GM15510 (cell line): ENCODE results near the gene CUL9.

Experiments used
- POLR2A ChIP-seq: IDR thresholded peaks from 3 replicates; pipeline ENCODE4 v1.6.1; 2011; ENCODE audit warnings: borderline replicate concordance; ENCODE audit not compliant: insufficient read length; ENCODE audit errors: extremely low read depth

CUL9 gene

DNA sequence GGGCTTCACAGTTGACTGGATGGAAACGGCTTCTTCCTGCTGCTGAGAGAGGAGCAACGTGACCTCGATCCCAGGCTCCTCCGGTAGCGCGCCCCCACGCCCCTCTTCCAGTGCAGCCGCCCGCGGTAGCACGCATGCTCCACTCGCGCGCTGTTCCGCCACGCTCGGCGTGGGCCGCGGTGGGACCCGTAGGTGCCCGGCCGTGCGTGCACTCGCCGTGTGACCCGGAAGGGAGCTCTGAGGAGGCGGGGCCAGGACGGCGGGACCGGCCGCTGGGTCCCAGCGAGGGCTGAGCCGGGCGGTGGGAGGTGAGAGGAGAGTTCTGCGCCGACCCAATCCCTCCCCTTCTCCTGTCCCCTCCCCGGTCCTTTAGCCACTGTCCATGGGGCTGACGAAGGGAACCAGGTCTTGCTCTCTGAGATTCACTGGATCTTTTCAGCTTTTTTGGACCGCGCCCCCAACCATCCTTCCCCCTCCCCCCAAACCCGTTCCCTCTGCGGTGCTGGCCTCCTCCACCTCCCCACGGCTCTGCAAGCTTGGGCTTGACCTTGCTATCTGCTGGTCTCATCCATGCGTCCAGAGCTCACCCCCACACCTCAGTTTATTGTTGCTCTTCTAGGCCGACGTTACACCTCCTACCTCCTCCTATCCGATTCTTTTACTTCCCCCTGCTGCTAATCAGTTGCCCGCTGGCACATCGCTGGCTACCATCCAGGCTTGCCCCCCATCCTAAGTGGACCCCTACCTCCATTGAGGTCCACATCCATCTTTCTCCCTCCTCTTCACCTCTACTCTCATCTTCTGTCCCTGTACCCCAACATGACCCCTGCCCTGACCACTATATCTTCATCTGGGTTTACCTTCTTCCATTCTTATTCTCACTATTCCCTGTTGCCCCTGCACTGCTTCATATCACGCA, at the start of gene CUL9:
Gene CUL9 (plus strand): TSS at position 255 of the 919 bp plus-strand sequence. CDS start 2,115 bp downstream, outside the sequence.
- peak; percentile 86 for TF ChIP-seq POLR2A

DNA sequence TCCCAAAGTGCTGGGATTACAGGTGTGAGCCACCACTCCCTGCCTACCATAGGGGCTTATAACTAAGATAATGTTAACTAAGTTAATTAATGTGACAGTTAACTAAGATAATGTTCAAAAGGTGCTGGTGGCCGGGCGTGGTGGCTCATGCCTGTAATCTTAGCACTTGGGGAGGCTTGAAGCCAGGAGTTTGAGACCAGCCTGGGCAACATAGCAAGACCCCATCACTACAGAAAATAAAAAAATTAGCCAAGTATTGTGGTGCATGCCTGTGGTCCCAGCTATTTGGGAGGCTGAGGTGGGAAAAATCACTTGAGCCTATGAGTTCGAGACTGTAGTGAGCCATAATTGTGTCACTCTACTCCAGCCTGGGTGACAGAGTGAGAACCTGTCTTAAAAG, 43.7 kb upstream of the CUL9 start:
- no peak for TF ChIP-seq POLR2A

DNA sequence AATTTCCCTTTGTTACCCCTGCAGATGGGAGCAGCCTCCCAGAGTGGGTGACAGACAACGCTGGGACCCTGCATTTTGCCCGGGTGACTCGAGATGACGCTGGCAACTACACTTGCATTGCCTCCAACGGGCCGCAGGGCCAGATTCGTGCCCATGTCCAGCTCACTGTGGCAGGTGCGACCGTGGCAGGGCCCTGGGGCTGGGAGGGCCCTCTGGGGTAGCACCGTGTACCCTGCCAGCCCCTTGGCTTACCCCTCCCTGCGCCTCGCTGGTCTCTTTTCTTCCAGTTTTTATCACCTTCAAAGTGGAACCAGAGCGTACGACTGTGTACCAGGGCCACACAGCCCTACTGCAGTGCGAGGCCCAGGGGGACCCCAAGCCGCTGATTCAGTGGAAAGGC, 40.4 kb upstream of the CUL9 start:
- no peak for TF ChIP-seq POLR2A

DNA sequence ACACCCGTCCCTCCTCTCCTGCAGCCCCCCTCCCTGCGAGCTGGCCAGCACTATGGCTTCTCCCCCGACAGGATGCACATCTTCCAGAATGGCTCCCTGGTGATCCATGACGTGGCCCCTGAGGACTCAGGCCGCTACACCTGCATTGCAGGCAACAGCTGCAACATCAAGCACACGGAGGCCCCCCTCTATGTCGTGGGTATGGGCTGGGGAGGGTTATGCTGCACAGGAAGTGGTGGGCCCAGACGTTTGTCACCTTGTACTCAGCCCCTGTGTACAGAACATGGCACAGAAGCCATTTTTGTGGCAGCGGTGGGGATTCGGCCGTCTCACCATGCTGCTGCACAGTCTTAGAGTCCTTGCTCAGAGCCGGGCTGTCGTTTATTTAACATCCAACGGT, 39.9 kb upstream of the CUL9 start:
- TF ChIP-seq POLR2A = no peak

DNA sequence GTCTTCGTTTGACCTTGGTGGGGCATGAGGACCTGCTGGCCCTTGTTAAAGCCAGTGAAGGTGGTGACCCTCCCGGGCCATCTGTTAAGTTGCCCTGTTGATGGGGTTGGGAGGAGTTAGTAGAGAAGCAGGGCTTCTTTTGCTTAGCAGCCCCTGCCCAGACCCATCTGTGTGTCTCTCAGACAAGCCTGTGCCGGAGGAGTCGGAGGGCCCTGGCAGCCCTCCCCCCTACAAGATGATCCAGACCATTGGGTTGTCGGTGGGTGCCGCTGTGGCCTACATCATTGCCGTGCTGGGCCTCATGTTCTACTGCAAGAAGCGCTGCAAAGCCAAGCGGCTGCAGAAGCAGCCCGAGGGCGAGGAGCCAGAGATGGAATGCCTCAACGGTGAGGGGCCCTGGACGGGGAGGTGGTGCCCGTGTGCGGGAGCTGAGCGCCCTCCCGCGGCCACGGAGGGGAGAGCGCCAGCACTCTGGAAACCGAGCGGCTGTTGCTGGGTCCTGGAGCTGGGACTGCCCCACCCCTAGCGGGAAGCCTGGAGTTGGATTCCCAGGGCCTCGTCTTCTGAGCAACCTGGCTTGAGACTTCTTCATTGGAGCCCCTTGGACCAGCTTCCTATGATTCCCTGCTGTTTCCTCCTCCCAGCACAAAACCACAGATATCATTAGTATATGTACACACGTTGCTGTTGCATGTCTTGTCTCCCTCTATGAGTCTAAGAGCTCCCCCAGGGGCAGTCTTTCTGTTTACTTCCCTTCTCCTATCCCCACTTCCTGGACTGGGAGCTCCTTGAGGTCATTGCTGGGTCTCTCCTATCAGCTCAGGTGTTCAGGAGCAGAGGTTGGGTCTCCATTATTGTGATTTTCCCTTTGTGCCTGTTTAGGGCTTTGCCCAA, 38.5 kb upstream of the CUL9 start:
- TF ChIP-seq POLR2A = no peak

DNA sequence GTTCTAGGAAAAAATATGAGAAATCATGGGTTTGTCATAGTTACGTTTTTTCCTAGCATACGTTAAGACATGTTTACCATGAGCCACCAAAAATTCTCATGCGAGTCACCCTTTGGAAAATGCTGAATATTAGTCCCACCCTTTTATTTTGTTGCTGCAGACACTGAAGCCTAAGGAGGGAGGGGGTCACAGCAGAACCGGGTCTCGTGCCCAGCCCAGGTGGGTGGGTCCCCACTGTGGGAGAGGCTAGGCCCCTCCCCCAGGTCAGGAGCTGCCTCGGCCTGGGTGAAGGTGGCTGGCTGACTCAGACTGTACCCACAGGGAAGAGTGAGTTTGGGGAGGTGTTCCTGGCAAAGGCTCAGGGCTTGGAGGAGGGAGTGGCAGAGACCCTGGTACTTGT, 37.1 kb upstream of the CUL9 start:
- no peak for TF ChIP-seq POLR2A

DNA sequence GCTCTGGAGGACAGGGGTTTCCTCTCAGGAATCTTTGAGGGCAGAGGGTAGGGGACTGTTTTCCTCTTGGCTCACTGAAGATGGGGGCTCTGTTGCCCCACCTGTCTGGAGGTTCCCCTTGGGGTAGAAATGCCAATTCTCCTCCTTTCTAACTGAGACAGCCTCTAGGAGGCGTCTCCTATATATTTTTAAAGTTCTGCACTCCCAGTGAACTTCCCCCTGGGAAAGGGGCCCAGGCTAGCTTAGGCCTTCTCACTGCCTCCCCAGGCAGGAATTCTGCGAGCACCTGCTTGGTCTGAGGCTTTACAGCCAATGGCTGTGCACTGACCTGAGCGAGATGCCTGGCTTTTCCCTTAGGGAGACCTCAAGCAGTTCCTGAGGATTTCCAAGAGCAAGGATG, 35.7 kb upstream of the CUL9 start:
- no peak for TF ChIP-seq POLR2A

DNA sequence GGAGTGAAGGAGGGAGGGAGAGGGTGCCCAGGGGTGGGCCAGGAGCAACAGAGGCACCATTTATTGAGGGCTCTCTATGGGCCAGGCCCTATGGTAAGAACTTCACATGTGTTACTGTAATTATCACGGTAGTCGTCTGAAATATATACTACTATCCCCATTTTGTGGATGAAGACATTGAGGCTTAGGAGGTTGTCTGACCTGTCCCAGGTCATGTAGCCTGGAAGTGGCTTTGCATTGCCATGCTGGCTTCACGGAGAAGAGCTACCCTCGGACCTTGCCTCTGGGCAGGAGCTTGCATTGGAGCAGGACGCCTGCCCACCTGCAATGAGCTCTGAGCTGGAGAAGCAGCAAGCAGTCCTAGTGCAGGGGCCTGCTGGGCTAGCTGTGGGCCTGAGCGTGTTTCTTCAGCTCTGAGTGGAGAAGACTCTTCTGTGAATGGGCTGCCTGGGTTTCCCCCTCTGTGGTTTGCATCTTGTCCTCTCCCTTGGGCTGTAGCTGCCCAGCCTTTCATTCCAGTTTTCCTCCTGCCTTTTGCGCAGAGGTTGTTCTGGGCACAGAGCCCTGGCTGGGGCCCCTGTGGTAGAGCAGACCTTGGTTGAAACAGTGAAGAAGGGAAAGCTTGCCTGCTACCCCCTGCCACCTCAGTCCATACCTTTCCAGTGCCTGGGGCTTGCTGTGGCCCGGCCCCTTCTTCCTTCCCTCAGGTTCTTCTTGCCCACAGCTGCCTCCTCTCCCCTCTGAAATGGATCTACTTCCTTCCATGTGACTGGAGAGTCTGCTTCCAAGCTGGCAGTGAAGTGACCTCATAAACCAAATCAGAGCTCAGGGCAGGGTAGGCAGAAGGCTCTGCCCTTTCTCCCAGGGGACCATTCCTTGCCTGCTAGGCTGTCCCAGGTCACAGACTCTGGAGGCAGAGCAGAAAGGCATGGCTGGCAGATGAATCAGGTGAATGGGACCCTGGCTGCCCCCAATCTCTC, 35.0 kb upstream of the CUL9 start:
- no peak for TF ChIP-seq POLR2A

DNA sequence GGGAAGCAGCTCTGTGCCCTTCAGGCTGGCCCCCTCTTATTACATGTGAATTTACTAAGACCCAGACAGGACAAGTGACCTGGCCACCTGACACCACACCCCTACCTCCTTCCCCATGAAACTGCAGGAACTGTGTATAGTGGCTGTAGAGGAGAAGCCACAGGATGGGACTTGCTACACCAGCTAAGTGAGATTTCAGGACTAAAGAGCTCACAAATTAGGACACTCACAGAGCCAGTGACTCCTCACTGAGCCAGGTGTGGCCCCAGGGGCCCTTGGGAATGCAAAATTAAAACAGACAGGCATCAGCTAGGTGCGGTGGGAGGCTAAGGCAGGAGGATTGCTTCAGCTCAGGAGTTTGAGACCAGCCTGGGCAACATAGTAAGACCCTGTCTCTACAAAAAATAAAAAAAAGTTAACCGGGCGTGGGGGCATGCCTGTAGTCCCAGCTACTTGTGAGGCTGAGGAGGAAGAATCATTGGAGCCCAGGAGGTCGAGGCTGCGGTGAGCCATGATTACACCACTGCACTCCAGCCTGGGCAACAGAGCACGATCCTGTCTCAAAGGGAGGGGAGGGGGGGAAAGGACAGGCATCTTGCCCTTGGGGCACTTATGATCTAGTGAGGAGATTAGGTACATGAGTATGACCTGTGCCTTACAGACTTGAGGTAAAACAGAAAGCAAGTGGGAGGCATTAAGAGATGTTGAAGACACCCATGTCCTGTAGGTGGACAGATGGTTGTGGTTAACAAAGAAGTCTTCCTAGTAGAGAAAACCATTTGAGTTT, 34.1 kb upstream of the CUL9 start:
- TF ChIP-seq POLR2A = no peak

DNA sequence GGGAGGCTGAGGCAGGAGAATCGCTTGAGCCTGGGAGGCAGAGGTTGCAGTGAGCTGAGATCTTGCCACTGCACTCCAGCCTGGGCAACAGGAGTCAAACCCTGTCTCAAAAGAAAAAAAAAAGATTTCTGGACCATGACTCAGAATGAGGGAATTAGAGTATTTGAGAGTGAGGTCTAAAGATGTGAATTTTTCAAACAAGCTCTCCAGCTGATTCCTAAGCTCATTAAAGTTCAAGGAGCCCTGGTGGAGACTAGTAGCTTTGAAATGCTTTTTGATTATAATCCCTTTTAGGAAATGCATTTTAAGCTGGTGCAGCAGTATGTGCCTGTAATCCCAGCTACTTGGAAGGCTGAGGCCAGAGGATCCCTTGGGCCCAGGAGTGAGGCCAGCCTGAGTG, 32.7 kb upstream of the CUL9 start:
- TF ChIP-seq POLR2A = no peak

DNA sequence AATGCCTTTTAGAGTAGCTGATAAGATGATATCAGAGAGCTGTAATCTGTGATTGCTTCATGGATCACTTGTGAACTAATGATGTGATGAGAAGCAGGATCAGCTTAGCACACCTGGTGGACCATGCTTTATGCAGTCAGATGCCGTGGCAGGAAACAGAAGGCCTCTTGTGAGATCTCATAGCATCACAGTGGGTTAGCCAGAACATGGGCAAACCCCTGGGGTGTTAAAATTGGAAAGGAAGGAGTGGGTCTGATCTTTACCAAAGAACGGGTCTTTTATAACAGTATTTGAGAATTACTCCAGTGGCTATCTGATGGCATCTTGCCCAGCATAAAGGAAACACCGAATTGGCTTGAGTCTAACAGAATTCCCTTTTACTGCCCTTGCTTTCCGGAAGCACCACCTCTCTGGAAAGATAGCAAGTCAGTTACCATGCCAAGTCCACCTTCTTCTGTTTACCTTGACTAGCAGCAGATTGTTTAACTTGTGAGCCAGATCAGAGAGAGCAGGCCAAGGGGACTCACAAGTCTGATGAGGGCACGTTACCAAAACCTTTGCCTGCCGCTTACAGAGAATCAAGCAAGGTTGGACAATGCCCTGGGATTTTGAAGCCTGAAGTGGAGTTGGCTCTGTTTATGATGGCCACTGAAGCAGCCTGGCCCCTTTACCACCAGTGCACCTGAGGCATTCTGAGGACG, 31.8 kb upstream of the CUL9 start:
- TF ChIP-seq POLR2A = no peak

DNA sequence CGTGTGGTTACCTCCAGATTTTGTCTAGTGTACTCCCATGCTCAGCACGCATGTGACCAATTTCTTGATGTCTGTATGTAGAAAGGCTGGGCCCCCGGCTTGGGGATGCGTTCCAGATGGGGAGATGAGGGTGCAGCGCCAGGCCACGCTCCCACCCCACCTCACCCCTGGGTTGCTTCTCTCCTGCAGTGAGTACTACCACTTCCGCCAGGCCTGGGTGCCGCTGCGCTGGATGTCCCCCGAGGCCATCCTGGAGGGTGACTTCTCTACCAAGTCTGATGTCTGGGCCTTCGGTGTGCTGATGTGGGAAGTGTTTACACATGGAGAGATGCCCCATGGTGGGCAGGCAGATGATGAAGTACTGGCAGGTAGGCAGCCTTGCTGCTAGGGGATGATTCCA, 22.4 kb upstream of the CUL9 start:
- no peak for TF ChIP-seq POLR2A

DNA sequence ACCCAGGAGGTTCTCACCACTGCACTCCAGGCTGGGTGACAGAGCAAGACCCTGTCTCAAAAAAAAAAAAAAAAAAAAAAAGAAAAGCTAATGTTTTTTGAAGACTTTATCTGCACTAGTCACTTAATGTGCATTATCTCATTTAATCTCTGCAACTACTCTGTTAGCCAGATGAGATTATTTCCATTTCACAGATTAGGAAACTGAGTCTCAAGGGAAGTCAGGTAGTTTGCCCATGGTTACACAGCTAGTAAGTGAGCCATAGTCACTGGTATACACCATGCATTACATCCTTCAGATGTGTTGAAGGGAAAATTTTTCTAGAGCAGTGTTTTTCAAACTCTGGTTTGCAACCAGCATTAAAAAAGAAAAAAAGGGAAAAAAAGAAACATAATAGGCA, 18.1 kb upstream of the CUL9 start:
- TF ChIP-seq POLR2A = no peak
